Epidermal melanocyte (primary cell): Measurements from ENCODE around the gene KCNK13.
A peak's percentile ranks its signal among the peaks of the same experiment; 100 is the strongest.
"Not testable (repeated sequence)": the region's sequence is repeated elsewhere in the genome, so short reads cannot be mapped to it uniquely, and the experiment has no call there.

Source experiments
- DNase-seq: peaks from one replicate; pipeline ENCODE4 v3.0.0; 2011; ENCODE audit warnings: low spot score; ENCODE audit not compliant: insufficient read length

KCNK13 gene

GRCh38 chr14:90061685-90062126 lies at the start of gene KCNK13:
TSS of gene KCNK13 (plus strand) at chr14:90061994. CDS start at chr14:90062206, 212 bp downstream.
- no peak for DNase-seq

- DNase-seq = no peak
These were observed 44.4 kb upstream of the KCNK13 start for GRCh38 chr14:90017371-90017770.

GRCh38 chr14:90019824-90020523 lies 41.8 kb upstream of the KCNK13 start:
- no peak for DNase-seq

GRCh38 chr14:90023176-90023896 lies 38.5 kb upstream of the KCNK13 start:
- DNase-seq = no peak

- DNase-seq = no peak
These were observed 36.9 kb upstream of the KCNK13 start for GRCh38 chr14:90024910-90025309.

- DNase-seq = not testable (repeated sequence)
These were observed 35.2 kb upstream of the KCNK13 start for GRCh38 chr14:90026608-90027007.

- DNase-seq = no peak
These were observed 34.0 kb upstream of the KCNK13 start for GRCh38 chr14:90027842-90028241.

- DNase-seq = no peak
These were observed 27.6 kb upstream of the KCNK13 start for GRCh38 chr14:90034156-90034555.

- DNase-seq = no peak
These were observed 26.8 kb upstream of the KCNK13 start for GRCh38 chr14:90034835-90035525.

- no peak for DNase-seq
These were observed 22.4 kb upstream of the KCNK13 start for GRCh38 chr14:90039253-90040010.

GRCh38 chr14:90040411-90040810 lies 21.4 kb upstream of the KCNK13 start:
- no peak for DNase-seq

GRCh38 chr14:90042496-90043252 lies 19.1 kb upstream of the KCNK13 start:
- no peak for DNase-seq

- no peak for DNase-seq
These were observed 16.2 kb upstream of the KCNK13 start for GRCh38 chr14:90045616-90046015.

GRCh38 chr14:90049390-90049789 lies 12.4 kb upstream of the KCNK13 start:
- DNase-seq = no peak

- DNase-seq = no peak
These were observed 11.5 kb upstream of the KCNK13 start for GRCh38 chr14:90050271-90050670.

GRCh38 chr14:90053044-90053443 lies 8.8 kb upstream of the KCNK13 start:
- no peak for DNase-seq

GRCh38 chr14:90054803-90055202 lies 7.0 kb upstream of the KCNK13 start:
- no peak for DNase-seq

GRCh38 chr14:90056826-90057225 lies 5.0 kb upstream of the KCNK13 start:
- DNase-seq = no peak

GRCh38 chr14:90058876-90059458 lies 2.8 kb upstream of the KCNK13 start:
- DNase-seq = no peak

- DNase-seq = peak; percentile 54
These were observed 1.4 kb upstream of the KCNK13 start for GRCh38 chr14:90060312-90060964.
